Astrocyte of the cerebellum (primary cell): ENCODE results near the gene EGLN3.

Experiments
- DNase-seq: peaks from one replicate; pipeline ENCODE4 v3.0.0-alpha.2; 2011; ENCODE audit warnings: low read depth
- H3K4me3 ChIP-seq: 2 replicates; pipeline ENCODE4 v1.5.1; 2011; ENCODE audit warnings: mild to moderate bottlenecking, low read depth, low read length, moderate library complexity
- in situ Hi-C: cut with HindIII; loops from 2 replicates; pipeline ENCODE4 v1.10.0; 2017; ENCODE audit warnings: low sequenced_read_pairs
- TF ChIP-seq, protein P1 (sequence below): IDR thresholded peaks from 2 replicates; pipeline ENCODE4 v1.5.1; 2012; ENCODE audit warnings: low read length, low read depth, moderate library complexity, mild to moderate bottlenecking; ENCODE audit errors: missing control alignments

Gene EGLN3

GRCh38 chr14:33950320-33951182 is at the start of gene EGLN3:
Gene EGLN3, minus strand, starts transcription at chr14:33951074. Its CDS starts 322 bp downstream, at chr14:33950752.
- TF ChIP-seq, protein P1, sequence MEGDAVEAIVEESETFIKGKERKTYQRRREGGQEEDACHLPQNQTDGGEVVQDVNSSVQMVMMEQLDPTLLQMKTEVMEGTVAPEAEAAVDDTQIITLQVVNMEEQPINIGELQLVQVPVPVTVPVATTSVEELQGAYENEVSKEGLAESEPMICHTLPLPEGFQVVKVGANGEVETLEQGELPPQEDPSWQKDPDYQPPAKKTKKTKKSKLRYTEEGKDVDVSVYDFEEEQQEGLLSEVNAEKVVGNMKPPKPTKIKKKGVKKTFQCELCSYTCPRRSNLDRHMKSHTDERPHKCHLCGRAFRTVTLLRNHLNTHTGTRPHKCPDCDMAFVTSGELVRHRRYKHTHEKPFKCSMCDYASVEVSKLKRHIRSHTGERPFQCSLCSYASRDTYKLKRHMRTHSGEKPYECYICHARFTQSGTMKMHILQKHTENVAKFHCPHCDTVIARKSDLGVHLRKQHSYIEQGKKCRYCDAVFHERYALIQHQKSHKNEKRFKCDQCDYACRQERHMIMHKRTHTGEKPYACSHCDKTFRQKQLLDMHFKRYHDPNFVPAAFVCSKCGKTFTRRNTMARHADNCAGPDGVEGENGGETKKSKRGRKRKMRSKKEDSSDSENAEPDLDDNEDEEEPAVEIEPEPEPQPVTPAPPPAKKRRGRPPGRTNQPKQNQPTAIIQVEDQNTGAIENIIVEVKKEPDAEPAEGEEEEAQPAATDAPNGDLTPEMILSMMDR = no peak

DNA sequence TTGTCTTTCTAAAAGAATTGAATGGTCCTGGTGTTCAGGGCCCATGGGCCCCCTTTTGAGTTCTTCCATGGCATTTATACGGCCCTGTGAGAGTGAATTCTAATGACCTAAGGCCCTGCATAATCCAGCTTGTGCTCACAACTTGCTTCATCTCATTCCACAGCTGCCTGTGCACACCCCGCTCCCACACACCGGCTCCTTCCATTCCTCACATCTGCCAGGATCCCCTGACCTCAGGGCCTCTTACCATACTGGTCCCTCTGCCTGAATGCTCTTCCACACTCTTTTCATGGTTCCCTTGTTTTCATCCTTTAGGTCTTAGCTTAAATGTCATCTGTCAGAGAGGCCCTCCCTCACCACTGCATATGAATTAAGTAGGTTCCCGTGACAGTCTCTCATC is 49.5 kb upstream of the EGLN3 start:
- TF ChIP-seq, protein P1 = no peak

More at GRCh38 chr14:33950320-33951182, at the start of gene EGLN3:
- in situ Hi-C loops = no loop called here
- peak within 1 kb of the TSS; percentile 48 for H3K4me3 ChIP-seq
- DNase-seq = peak; percentile 23

DNA sequence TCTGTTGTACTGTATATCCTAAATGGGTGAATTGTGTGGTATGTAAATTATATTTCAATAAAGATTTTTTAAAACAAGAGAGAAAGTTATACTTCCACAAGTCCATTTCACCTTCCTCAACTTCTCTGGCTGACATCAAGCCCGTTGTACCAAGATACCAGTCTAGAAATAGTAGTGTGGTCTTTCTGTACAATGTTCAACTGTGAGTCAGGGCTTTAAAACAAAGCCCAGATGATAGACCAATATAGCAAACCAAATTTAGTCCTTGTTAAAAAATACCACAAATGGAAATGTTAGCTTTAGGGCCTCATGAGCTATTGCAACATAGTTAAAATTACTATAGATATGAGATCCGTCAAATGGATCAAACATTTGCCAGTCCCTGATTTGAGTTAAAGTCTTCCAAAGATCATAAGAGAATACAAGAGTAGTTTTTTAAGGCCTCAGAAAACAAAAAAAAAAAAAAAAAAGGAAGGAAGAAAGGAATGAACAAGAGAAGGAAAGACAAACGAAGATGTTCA is 49.0 kb upstream of the EGLN3 start:
- H3K4me3 ChIP-seq = no peak overlapping the region
- DNase-seq = no peak
- in situ Hi-C loops = no loop called here
- TF ChIP-seq, protein P1 = no peak

More for the DNA sequence above, 49.5 kb upstream of the EGLN3 start:
- DNase-seq = no peak
- in situ Hi-C loops = no loop called here
- H3K4me3 ChIP-seq = no peak overlapping the region

DNA sequence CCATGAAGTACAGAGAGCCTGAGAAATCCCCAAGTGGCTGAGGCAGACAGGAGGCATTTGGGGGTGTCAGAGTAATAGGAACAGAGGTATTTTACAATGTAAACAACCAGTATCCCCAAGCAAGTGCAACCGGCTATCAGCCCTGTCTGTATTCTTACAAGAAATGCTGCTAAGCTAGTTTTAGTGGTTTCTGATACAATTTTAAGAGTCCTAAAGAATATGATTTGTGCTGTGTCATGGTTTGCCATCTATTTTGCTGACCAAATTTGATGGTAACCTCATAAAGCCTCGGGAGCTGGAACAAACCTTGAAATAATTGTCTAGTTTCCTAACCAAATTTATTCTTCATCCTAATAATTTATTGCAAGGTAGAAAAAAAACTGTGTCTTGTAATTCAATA is 46.7 kb upstream of the EGLN3 start:
- H3K4me3 ChIP-seq = no peak overlapping the region
- in situ Hi-C loops = no loop called here
- DNase-seq = no peak
- TF ChIP-seq, protein P1 = no peak

DNA sequence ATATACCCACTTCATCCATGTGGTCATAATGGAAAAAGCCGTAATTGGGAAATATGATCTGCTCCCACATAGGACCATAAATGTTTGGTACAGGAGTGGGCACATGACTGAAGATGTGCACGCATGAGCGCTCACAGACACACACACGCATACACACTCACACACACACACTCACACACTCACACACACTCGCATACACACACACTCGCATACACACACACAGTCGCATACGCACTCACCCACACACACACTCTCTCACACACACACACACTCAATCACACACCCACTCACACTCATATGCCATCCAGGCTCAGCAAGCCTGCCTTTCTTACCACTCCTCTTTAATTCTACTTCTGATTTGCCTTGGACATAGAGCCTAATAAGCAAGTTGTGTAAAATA is 45.6 kb upstream of the EGLN3 start:
- no peak overlapping the region for H3K4me3 ChIP-seq
- TF ChIP-seq, protein P1 = no peak
- in situ Hi-C loops = no loop called here
- DNase-seq = no peak

GRCh38 chr14:33993246-33993645 is 42.4 kb upstream of the EGLN3 start:
- no peak for DNase-seq
- TF ChIP-seq, protein P1 = no peak
- H3K4me3 ChIP-seq = no peak overlapping the region
- in situ Hi-C loops = no loop called here
